Kasumi-1 (cell line): Measurements from ENCODE around the gene INPP5A.
"Not testable (repeated sequence)": the region's sequence is repeated elsewhere in the genome, so short reads cannot be mapped to it uniquely, and the experiment has no call there.

Experiments
- DNase-seq, 2 experiments: peaks; one replicate each; lab custom pipeline; 2025; lab: John Stamatoyannopoulos, UW

Gene INPP5A

GRCh38 chr10:132503581-132504421 lies 33.8 kb upstream of the INPP5A start:
- no peak for DNase-seq

DNA sequence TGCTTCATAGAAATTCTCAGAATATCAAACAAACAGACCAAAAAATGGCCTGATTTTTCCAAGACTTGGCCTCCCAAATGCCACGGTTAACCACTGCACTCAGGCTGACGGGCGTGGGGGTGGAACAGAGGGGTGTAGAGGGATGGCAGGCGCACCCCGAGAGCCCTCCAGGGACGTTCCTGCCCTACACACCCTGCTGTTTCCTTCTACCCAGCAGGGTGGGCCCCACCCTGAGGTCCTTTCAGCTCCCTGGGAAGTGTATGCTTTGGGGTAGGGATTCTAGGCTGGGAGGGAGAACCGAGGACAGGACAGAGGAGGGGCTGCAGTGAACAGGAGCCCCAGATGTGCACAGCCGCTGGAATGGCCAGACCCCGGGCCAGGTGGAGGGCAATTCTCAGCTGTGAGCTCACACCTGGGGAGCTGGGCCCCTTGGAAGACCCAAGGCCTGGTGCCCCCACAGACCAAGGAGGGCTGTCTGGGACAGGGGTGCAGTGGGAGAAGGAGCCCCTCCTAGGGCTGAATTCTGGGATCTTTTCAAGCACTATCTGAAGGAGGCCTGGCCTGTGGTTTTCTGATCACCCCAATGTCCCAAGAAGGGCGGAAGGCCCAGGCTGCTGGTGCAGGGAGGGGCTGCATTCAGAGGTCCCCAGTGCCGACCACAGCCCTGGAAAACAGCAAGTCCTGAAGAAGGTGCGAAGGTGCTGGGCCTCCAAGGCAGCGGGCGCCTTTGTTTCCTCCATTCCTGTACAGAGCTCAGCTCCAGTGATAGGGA lies 32.9 kb upstream of the INPP5A start:
- DNase-seq, result no peak

DNA sequence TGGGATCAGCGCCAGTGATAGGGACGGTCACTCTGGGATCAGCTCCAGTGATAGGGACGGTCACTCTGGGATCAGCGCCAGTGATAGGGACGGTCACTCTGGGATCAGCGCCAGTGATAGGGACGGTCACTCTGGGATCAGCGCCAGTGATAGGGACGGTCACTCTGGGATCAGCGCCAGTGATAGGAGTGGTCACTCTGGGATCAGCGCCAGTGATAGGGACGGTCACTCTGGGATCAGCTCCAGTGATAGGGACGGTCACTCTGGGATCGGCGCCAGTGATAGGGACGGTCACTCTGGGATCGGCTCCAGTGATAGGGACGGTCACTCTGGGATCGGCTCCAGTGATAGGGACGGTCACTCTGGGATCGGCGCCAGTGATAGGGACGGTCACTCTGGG lies 32.0 kb upstream of the INPP5A start:
- DNase-seq, result not testable (repeated sequence)

DNA sequence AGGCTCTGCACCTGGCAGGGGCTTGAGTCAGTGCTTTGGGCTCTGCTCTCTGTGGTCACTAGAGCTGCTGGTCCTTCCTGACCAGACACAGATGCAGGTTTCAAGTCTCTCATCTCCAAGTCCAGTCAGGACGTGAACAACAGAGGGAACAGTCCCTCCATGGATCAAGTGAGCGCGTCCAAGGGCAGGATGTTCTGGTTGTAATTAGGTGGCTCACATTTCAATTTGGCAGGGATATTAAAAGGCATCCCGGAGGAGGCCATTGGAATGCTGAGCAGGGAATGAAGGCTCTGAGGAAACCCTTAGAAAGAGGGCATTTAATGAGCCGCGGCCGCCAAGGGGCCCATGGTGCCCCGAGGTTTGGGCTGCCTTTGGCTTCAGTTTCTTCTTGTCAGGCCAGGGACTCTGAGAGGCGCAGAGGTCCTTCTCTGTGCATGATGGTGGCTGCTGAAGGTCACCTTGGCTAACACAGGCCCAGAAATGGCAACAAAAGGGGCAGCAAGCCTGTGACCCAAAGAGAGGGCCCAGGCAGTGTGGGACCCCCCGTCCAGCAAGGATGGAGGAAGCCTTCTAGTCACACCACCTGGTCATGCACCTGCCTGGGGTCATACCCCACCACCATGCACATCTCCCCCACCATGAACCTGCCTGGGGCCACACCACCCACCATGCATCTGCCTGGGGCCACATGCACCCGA lies 30.7 kb upstream of the INPP5A start:
- DNase-seq, result no peak

- no peak for DNase-seq
Measured at GRCh38 chr10:132507409-132507955, 30.1 kb upstream of the INPP5A start.

DNA sequence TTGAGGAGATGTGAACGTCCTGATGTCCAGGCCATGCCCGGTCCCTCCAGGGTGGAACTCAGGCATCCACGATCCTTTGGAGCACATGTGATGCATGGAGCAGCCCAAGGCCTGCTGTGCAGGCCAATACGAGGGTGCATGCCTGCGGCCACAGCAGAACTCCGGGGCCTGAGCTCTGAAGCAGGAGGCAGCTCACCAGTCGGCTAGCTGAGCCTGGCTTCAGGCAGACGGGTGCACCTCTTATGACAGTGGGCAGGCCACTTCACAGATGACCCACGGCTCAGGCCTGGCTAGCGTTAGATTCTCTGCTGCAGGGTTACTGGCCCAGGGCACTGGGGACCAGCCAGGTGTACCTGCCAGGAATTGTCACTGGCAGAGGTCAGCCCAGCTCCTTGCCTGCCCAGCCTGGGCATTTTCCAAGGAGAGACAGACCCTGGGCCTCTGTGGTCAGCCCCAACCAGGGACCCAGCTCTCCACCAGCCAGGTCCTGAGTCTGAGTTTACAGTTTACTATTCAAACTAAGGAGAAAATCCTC lies 29.6 kb upstream of the INPP5A start:
- no peak for DNase-seq

GRCh38 chr10:132508581-132509443 lies 28.8 kb upstream of the INPP5A start:
- DNase-seq, result no peak

GRCh38 chr10:132509506-132510173 lies 27.9 kb upstream of the INPP5A start:
- no peak for DNase-seq

DNA sequence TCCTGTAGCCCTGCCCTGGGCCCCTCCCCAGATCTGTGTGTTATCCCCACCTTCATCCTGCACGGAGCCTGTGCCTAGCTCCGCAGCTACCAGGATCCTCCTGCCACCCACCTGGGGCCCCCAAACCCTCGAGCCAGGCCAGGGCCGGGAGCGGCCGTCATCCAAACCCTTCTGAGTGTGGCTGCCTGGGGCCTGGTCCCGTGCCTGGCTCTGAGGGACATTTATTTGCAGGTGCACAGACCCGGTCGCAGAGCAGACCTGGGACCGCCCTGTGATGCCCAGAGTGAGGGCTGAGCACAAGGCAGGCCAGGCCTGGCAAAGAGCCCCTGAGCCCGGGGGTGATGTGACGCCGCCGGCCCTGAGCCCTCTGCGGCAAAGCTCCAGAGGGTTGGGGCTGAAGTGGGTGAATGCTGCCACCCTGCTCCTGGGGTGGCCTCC lies 27.4 kb upstream of the INPP5A start:
- no peak for DNase-seq

DNA sequence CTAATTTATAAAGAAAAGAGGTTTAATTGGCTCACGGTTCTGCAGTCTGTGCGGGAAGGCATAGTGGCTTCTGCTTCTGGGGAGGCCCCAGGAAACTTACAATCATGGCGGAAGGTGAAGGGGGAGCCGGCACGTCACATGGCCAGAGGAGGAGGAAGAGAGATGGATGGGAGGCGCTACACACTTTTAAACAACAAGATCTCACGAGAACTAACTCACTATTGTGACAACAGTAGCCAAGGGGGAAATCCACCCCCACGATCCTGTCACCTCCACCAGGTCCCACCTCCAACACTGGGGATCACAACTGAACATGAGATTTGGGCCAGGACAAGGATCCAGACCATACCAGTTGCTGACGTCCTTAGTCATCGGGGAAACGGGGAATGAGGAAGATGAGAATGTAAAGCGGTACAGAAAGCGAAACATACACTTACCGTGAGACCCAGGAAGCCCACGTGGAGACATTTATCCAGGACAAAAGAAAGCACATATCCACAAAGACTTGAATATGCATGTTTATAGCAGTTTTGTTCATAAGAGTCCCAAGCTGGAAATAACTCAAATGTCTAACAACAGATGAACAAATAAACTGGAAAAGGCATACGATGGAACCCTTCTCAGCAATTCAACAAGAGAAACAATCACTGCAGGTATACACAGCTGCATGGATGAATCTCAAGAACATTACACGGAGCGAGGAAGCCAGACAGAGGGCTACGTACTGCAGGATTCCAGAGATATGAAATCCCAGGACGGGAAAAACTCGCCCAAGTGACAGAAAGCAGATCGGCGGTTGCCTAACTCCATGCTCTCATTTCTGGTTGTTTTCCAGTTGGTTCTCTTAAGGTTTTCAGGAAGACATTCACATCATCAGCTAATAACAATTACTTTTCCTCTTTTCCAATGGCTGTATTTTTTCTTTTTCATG lies 26.2 kb upstream of the INPP5A start:
- DNase-seq, result no peak

DNA sequence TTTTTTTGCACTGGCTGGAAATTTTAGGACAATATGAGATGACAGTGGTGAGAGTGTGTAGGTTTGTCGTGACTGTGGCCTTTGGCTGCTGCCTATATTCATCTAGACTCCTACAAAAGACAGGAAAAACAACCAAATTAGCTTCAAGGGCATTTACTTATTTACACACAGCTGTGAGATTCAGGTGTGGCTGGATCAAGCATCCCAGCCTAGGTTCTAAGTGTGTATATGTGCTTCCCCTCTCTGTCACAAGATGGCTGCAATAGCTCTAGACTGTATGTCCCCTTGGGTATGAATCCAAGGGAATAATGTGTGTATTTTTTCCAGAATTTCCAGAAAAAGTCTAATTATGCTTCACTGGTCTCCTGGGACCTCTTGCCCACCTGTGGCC lies 25.5 kb upstream of the INPP5A start:
- DNase-seq, result no peak

DNA sequence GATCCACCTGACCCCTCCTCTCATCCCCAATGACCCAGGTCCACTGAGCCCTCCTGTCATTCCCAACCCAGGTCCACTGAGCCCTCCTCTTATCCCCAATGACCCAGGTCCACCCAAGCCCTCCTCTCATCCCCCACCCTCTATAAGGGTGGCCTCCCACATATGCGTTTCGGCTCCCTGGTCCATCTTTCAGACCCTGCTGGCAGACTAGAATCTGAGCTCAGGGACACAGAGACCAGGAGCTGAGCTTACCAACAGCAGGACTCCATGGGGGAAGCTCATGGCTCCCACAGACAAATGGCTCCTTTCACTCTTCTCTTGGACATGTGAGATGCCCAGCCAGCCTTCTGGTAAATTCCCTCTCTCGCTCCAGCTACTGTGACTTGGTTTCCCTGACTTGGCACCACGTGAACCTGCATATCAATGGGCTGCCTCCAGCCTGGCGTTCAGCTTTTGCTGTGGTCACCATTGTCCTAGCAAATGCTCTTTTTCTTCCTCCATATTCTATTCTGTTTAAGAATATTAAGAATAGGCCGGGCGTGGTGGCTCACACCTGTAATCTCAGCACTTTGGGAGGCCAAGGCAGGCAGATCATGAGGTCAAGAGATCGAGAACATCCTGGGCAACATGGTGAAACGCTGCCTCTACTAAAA lies 24.8 kb upstream of the INPP5A start:
- DNase-seq, result no peak

DNA sequence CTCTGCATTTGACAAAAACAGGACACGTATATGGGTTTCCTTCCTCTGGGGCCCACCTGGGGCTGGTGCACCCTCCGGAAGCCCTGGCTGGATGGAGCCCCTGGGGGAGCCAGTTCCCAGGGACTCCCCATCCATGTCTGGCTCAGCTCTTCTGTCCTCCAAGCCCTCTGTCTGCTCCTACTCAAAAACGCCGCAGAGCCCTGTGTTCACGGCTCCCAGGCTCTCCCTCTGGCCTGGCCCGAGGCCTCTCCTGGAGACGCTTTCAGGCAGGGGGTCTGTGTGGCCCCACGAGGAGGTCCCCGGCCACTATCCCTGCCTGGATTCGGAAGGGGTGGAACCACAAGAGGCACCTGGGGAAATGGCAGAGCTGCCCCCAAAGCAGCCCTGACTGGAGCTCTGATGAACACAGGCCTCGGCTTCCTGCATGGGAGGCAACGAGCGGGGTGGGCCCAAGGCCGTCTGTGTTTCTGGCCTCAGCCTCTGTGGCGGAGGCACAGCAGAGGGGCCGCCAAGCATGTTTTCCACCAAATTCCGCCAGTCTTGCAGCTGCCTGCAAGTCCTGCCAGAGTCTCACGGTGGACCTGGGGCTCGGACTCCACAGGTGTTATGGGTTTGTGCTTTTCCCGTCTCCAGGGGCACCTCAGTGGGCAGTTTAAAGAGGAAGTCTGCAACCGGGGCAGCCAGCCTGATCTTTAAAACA lies 22.6 kb upstream of the INPP5A start:
- DNase-seq, result no peak

GRCh38 chr10:132515811-132516726 lies 21.5 kb upstream of the INPP5A start:
- DNase-seq, result no peak

GRCh38 chr10:132516771-132517725 lies 20.5 kb upstream of the INPP5A start:
- no peak for DNase-seq

GRCh38 chr10:132517951-132518521 lies 19.6 kb upstream of the INPP5A start:
- DNase-seq, result no peak
